K562 (cell line): ENCODE measurements around the gene LTA. TPM values are rescaled to one million over a fixed set of nuclear protein-coding genes. Genes with fewer than 3 reads are reported as not detected.

Source experiments
- ATAC-seq: fragments of 200-7000 bp; cut with Tn5 transposase; 3 replicates; pipeline ENCODE4 v1.9.1; 2020; ENCODE audit warnings: moderate library complexity
- BruUV-seq: library from RNA; stranded (reverse); fragments of 400-500 nt; replicated peaks from 2 replicates; lab custom pipeline; 2021; lab: Mats Ljungman, UMichigan
- CTCF ChIA-PET: fragments of 300-600 bp; formaldehyde crosslinking; extraction: SDS; loops from one replicate; lab custom pipeline; 2021; ENCODE audit warnings: low intra/inter-chr PET ratio; lab: Yijun Ruan, JAX
- POLR2A ChIA-PET: fragments of 300-600, 350-650 bp; sonication (Branson Sonifier 250); formaldehyde crosslinking; extraction: SDS; loops from one replicate; lab custom pipeline; 2021; ENCODE audit warnings: antibody characterized with exemption, inconsistent platforms; lab: Yijun Ruan, JAX
- DNase-seq, 4 experiments: peaks; one replicate each; pipeline versions ENCODE4 v3.0.0 to v3.0.0-alpha.2; 2011 to 2018; ENCODE audit warnings: low spot score in 3 of 4, mixed read lengths in 3 of 4; ENCODE audit errors: extremely low read depth in 1 of 4
- FAIRE-seq: peaks from 2 replicates; lab custom pipeline; 2011; peaks lifted over from hg19 to GRCh38; lab: Jason Lieb, UNC
- H2AFZ ChIP-seq: 2 replicates; pipeline ENCODE4 v1.6.0; 2011; ENCODE audit warnings: low read depth, low read length, control low read depth, inconsistent platforms
- H3K27ac ChIP-seq: fragments of 200-600 bp; 3 replicates; pipeline ENCODE4 v1.8.0; 2011; ENCODE audit warnings: low read depth, mild to moderate bottlenecking, control low read depth, inconsistent platforms, low read length, moderate library complexity, mixed read lengths; ENCODE audit errors: extremely low read depth
- H3K27me3 ChIP-seq, 2 experiments: fragments of 300-600 bp in 1 of 2; 2 replicates in 1 of 2; 3 replicates in 1 of 2; pipeline versions ENCODE4 v1.6.0 to v1.8.0; 2011; ENCODE audit warnings: inconsistent platforms in 2 of 2, low read length in 2 of 2, mild to moderate bottlenecking in 1 of 2, mixed read lengths in 1 of 2, moderate library complexity in 1 of 2; ENCODE audit not compliant: control insufficient read depth in 2 of 2, insufficient read depth in 2 of 2
- H3K36me3 ChIP-seq: fragments of 300-600 bp; 3 replicates; pipeline ENCODE4 v1.8.0; 2011; ENCODE audit warnings: mild to moderate bottlenecking, low read length, inconsistent platforms; ENCODE audit not compliant: control insufficient read depth, insufficient read depth
- H3K4me1 ChIP-seq, 2 experiments: fragments of 200-600 bp in 1 of 2; replicated peaks in 1 of 2; 2 replicates in 1 of 2; 3 replicates in 1 of 2; pipeline versions ENCODE4 v1.5.1 to v1.8.0; 2011; ENCODE audit warnings: inconsistent platforms in 2 of 2, low read length in 2 of 2, mild to moderate bottlenecking in 1 of 2, mixed read lengths in 1 of 2, moderate library complexity in 1 of 2; ENCODE audit not compliant: control insufficient read depth in 2 of 2, insufficient read depth in 2 of 2
- H3K4me2 ChIP-seq: 2 replicates; pipeline ENCODE4 v1.6.1; 2011; ENCODE audit warnings: low read length, control low read depth, inconsistent platforms, mixed read lengths; ENCODE audit not compliant: insufficient read depth
- H3K4me3 ChIP-seq: fragments of 200-600 bp; sonication (generic), shearing (Covaris generic); 2 replicates; pipeline ENCODE4 v1.5.1; 2016; ENCODE audit warnings: control low read depth, inconsistent platforms
- H3K79me2 ChIP-seq: fragments of 200-600 bp; 3 replicates; pipeline ENCODE4 v1.8.0; 2011; ENCODE audit warnings: low read length, inconsistent platforms; ENCODE audit not compliant: control insufficient read depth, insufficient read depth
- H3K9ac ChIP-seq, 2 experiments: 2 replicates each; pipeline versions ENCODE4 v1.6.0 to v1.6.1; 2011; ENCODE audit warnings: low read depth in 2 of 2, low read length in 2 of 2, control low read depth in 1 of 2, inconsistent platforms in 1 of 2, mild to moderate bottlenecking in 1 of 2, mixed read lengths in 1 of 2; ENCODE audit not compliant: insufficient read depth in 1 of 2
- H3K9me1 ChIP-seq: one replicate; pipeline ENCODE4 v1.6.0; 2011; ENCODE audit warnings: inconsistent platforms, mild to moderate bottlenecking, low read length, moderate library complexity; ENCODE audit not compliant: control insufficient read depth, insufficient read depth
- H3K9me3 ChIP-seq: replicated peaks from 2 replicates; pipeline ENCODE4 v1.5.1; 2011; ENCODE audit warnings: low read depth, low read length, inconsistent platforms; ENCODE audit not compliant: control insufficient read depth, insufficient read depth
- H4K20me1 ChIP-seq: replicated peaks from 2 replicates; pipeline ENCODE4 v1.6.1; 2011; ENCODE audit warnings: low read length, inconsistent platforms, mixed read lengths; ENCODE audit not compliant: control insufficient read depth, insufficient read depth
- CBX1 ChIP-seq: sonication (generic); IDR thresholded peaks from 2 replicates; pipeline ENCODE4 v1.6.1; 2016; ENCODE audit warnings: antibody characterized with exemption, low read depth, mild to moderate bottlenecking
- CCAR2 ChIP-seq: fragments of 200-400 bp; formaldehyde crosslinking; IDR thresholded peaks from 2 replicates; pipeline ENCODE4 v1.6.1; 2017; ENCODE audit warnings: mild to moderate bottlenecking, low read depth, low read length
- CEBPG ChIP-seq, 3 experiments: fragments of 200-800 bp in 1 of 3; sonication (Bioruptor generic) in 1 of 3; sonication (generic) in 1 of 3; formaldehyde crosslinking in 1 of 3; IDR thresholded peaks in 2 of 3; conservative IDR thresholded peaks in 1 of 3; 2 replicates each; pipeline versions ENCODE4 v1.6.1 to v1.8.0; 2016 to 2022; ENCODE audit warnings: missing compliant biosample characterization in 2 of 3, missing genetic modification characterization in 2 of 3, mild to moderate bottlenecking in 1 of 3, missing genetic modification reagents in 1 of 3
- CREM ChIP-seq: IDR thresholded peaks from 2 replicates; pipeline ENCODE4 v1.6.1; 2014; ENCODE audit warnings: antibody characterized with exemption, low read depth
- RBBP5 ChIP-seq: fragments of 200-600 bp; sonication (generic); IDR thresholded peaks from 2 replicates; pipeline ENCODE4 v1.6.1; 2012; ENCODE audit warnings: borderline replicate concordance, mild to moderate bottlenecking, low read length, control low read depth, inconsistent platforms; ENCODE audit not compliant: insufficient read depth, poor library complexity, severe bottlenecking
- SAFB ChIP-seq: fragments of 200-400 bp; formaldehyde crosslinking; IDR thresholded peaks from 2 replicates; pipeline ENCODE4 v1.6.1; 2017; ENCODE audit warnings: low read depth, low read length, borderline replicate concordance
- SMARCE1 ChIP-seq: fragments of 450-650 bp; IDR thresholded peaks from 2 replicates; pipeline ENCODE4 v1.7.1; 2016; ENCODE audit warnings: mild to moderate bottlenecking
- ZNF316 ChIP-seq: fragments of 450-650 bp; IDR thresholded peaks from 2 replicates; pipeline ENCODE4 v1.6.1; 2016
- ZNF444 ChIP-seq: fragments of 250-450 bp; sonication (Bioruptor Pico); IDR thresholded peaks from 2 replicates; pipeline ENCODE4 v1.4.0; 2020; ENCODE audit warnings: mild to moderate bottlenecking, moderate library complexity
- ZNF584 ChIP-seq: fragments of 200-800 bp; sonication (Bioruptor generic); IDR thresholded peaks from 2 replicates; pipeline ENCODE4 v1.6.1; 2016; ENCODE audit warnings: low read depth, mild to moderate bottlenecking, missing genetic modification characterization, missing compliant biosample characterization
- WGBS: fragments of 100-300 bp; shearing (Covaris generic); methylation state at CpG from one replicate; pipeline ENCODE4 v1.1.6; 2016; ENCODE audit warnings: low coverage, mixed read lengths; ENCODE audit not compliant: insufficient coverage; ENCODE audit errors: missing lambda C conversion rate; 5-methylcytosine and 5-hydroxymethylcytosine counted together
- in situ Hi-C: fragments of 300-500 bp; cut with MboI; formaldehyde crosslinking; loops from 4 replicates; pipeline ENCODE4 v1.15.0; 2018; ENCODE audit warnings: inconsistent platforms, mixed read lengths
- intact Hi-C: fragments of 100-400 bp; cut with micrococcal nuclease; formaldehyde crosslinking; loops from 2 replicates; pipeline ENCODE4 v1.14.2; 2022
- polyA plus RNA-seq, 8 experiments: library from polyadenylated mRNA; depleted of rRNA in 4 of 8; stranded (reverse) in 5 of 8; unstranded in 3 of 8; fragments of >200 nt; fragmentation: Nextera tagmentation in 2 of 8; fragmentation: Illumina TruSeq in 1 of 8; extraction: Ambion mirVana in 2 of 8; extraction: Trizol in 1 of 8; gene quantifications; 2 replicates each; pipeline versions ENCODE4 v1.2.1 to v1.2.3, GENCODE V29; 2011 to 2014; ENCODE audit warnings: inconsistent platforms in 1 of 8, missing spikeins in 1 of 8
- total RNA-seq, 7 experiments: library from RNA; depleted of rRNA in 6 of 7; stranded (reverse); fragments of >200 nt in 6 of 7; fragmentation: Illumina TruSeq in 2 of 7; extraction: Trizol in 2 of 7; gene quantifications; 2 replicates each; pipeline versions ENCODE4 v1.2.1 to v1.2.3, GENCODE V29; 2011 to 2021; ENCODE audit warnings: low replicate concordance in 1 of 7
- TF ChIP-seq, protein P1 (sequence below): fragments of 250-450 bp; sonication (Bioruptor Pico); IDR thresholded peaks from 2 replicates; pipeline ENCODE4 v1.4.0; 2020; ENCODE audit warnings: mild to moderate bottlenecking, moderate library complexity, borderline replicate concordance
- TF ChIP-seq, protein P2 (sequence below): IDR thresholded peaks from 3 replicates; pipeline ENCODE4 v1.6.1; 2011; ENCODE audit warnings: borderline replicate concordance, mild to moderate bottlenecking, moderate library complexity; ENCODE audit not compliant: insufficient read length; ENCODE audit errors: extremely low read depth

LTA gene
- total and polyA plus RNA-seq, 9 of the 15 experiments (the other 6 are each of a cell fraction or from before 2014, with no cell fraction given), result 0.80 TPM; not detected in 8

- in situ Hi-C loops (no loop called here), intact Hi-C loops (no loop called here)
- peak in 1 of 4 experiments; percentile 55 for DNase-seq
- H3K4me1 ChIP-seq, result peaks cover 13 to 25% of the 10 kb centered on the region in 2 experiments; a peak in 4 of 5 replicates
- ATAC-seq, result peak; percentile 35; the same call in 2 of the 3 replicates
- CTCF ChIA-PET, result no interaction called here
- H3K4me2 ChIP-seq, result no peak overlapping the region
- POLR2A ChIA-PET, result interaction anchor here (0.6 to 2.6 kb wide), 5 partner anchors 9 to 780 kb away, joined by 3 to 10 read pairs (median 4); partner anchors contain the start of gene LST1
- H3K27ac ChIP-seq, result no peak overlapping the region
- peak; percentile 44 for FAIRE-seq
- H3K79me2 ChIP-seq, result no peaks in the 10 kb centered on the region
- 22% methylated on average over 9 of the region's 9 CpGs for WGBS
- BruUV-seq, result no TSS peak
- H3K9me3 ChIP-seq, result no peaks in the 10 kb centered on the region
- H3K36me3 ChIP-seq, result no peaks in the 10 kb centered on the region
- H3K27me3 ChIP-seq, result no peaks in the 10 kb centered on the region
- H3K9ac ChIP-seq, result peak overlapping the region in 1 of 2 experiments; percentile 29; a peak in 1 of 4 replicates
- H3K9me1 ChIP-seq, result peaks cover 2% of the 10 kb centered on the region
- no peaks in the 10 kb centered on the region for H4K20me1 ChIP-seq
- H2AFZ ChIP-seq, result no peak overlapping the region
- H3K4me3 ChIP-seq, result no peak overlapping the region
- no peak for TF ChIP-seq CCAR2
- 0 out of 2 replicates have a peak, but pooled peaks have one; percentile 34 for TF ChIP-seq ZNF584
- peak; percentile 92 for TF ChIP-seq ZNF316
- TF ChIP-seq SMARCE1, result peak; percentile 35; the same call in 1 of the 2 replicates
- TF ChIP-seq CREM, result peak; percentile 29; the same call in 1 of the 2 replicates
- TF ChIP-seq SAFB, result no peak
- no peak for TF ChIP-seq CBX1
- TF ChIP-seq CEBPG (CRISPR knock-in tag; IDR thresholded peaks at IDR 0.05), result no peak
- no peak for TF ChIP-seq CEBPG (tag; conservative IDR thresholded peaks at IDR 0.05 in 1 of 2, IDR thresholded peaks at IDR 0.05 in 1 of 2)
- TF ChIP-seq, protein P1, sequence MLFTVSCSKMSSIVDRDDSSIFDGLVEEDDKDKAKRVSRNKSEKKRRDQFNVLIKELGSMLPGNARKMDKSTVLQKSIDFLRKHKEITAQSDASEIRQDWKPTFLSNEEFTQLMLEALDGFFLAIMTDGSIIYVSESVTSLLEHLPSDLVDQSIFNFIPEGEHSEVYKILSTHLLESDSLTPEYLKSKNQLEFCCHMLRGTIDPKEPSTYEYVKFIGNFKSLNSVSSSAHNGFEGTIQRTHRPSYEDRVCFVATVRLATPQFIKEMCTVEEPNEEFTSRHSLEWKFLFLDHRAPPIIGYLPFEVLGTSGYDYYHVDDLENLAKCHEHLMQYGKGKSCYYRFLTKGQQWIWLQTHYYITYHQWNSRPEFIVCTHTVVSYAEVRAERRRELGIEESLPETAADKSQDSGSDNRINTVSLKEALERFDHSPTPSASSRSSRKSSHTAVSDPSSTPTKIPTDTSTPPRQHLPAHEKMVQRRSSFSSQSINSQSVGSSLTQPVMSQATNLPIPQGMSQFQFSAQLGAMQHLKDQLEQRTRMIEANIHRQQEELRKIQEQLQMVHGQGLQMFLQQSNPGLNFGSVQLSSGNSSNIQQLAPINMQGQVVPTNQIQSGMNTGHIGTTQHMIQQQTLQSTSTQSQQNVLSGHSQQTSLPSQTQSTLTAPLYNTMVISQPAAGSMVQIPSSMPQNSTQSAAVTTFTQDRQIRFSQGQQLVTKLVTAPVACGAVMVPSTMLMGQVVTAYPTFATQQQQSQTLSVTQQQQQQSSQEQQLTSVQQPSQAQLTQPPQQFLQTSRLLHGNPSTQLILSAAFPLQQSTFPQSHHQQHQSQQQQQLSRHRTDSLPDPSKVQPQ (CRISPR knock-in tag), result no peak
- TF ChIP-seq, protein P2, sequence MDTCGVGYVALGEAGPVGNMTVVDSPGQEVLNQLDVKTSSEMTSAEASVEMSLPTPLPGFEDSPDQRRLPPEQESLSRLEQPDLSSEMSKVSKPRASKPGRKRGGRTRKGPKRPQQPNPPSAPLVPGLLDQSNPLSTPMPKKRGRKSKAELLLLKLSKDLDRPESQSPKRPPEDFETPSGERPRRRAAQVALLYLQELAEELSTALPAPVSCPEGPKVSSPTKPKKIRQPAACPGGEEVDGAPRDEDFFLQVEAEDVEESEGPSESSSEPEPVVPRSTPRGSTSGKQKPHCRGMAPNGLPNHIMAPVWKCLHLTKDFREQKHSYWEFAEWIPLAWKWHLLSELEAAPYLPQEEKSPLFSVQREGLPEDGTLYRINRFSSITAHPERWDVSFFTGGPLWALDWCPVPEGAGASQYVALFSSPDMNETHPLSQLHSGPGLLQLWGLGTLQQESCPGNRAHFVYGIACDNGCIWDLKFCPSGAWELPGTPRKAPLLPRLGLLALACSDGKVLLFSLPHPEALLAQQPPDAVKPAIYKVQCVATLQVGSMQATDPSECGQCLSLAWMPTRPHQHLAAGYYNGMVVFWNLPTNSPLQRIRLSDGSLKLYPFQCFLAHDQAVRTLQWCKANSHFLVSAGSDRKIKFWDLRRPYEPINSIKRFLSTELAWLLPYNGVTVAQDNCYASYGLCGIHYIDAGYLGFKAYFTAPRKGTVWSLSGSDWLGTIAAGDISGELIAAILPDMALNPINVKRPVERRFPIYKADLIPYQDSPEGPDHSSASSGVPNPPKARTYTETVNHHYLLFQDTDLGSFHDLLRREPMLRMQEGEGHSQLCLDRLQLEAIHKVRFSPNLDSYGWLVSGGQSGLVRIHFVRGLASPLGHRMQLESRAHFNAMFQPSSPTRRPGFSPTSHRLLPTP, result no peak
- TF ChIP-seq RBBP5, result no peak
- TF ChIP-seq ZNF444 (CRISPR knock-in tag), result no peak
Observed at GRCh38 chr6:31567531-31568370, 4.3 kb upstream of the LTA start.
